BLaER1 treated with 17β-estradiol and CSF1 and Interleukin-3, amounts not matched to agents 10 nM and 100 nM (cell line): ENCODE results near the gene TMEM116.
"Not testable (repeated sequence)": the region's sequence is repeated elsewhere in the genome, so short reads cannot be mapped to it uniquely, and the experiment has no call there.

Source experiments
- H3K27ac ChIP-seq, 11 experiments: shearing (Covaris generic); formaldehyde crosslinking; 2 replicates each; pipeline ENCODE4 v1.8.1; 2022
- H3K27me3 ChIP-seq, 11 experiments: shearing (Covaris generic); formaldehyde crosslinking; 2 replicates each; pipeline ENCODE4 v1.8.1; 2022
- H3K36me3 ChIP-seq, 11 experiments: shearing (Covaris generic); formaldehyde crosslinking; 2 replicates each; pipeline ENCODE4 v1.8.1; 2022
- H3K4me1 ChIP-seq, 10 experiments: shearing (Covaris generic); formaldehyde crosslinking; 2 replicates each; pipeline ENCODE4 v1.8.1; 2022
- H3K4me2 ChIP-seq, 11 experiments: shearing (Covaris generic); formaldehyde crosslinking; 2 replicates each; pipeline ENCODE4 v1.8.1; 2022
- H3K4me3 ChIP-seq, 10 experiments: shearing (Covaris generic); formaldehyde crosslinking; 2 replicates each; pipeline ENCODE4 v1.8.1; 2022
- H3K9ac ChIP-seq, 11 experiments: shearing (Covaris generic); formaldehyde crosslinking; 2 replicates each; pipeline ENCODE4 v1.8.1; 2022
- H3K9me3 ChIP-seq, 11 experiments: shearing (Covaris generic); formaldehyde crosslinking; replicated peaks in 1 of 11; 2 replicates each; pipeline ENCODE4 v1.8.1; 2022
- H4K20me1 ChIP-seq, 11 experiments: shearing (Covaris generic); formaldehyde crosslinking; 2 replicates each; pipeline ENCODE4 v1.8.1; 2022
- Cebpa-rat ChIP-seq, 11 experiments: shearing (Covaris generic); IDR thresholded peaks; 2 replicates each; pipeline ENCODE4 v1.8.1; 2022

TMEM116 gene

DNA sequence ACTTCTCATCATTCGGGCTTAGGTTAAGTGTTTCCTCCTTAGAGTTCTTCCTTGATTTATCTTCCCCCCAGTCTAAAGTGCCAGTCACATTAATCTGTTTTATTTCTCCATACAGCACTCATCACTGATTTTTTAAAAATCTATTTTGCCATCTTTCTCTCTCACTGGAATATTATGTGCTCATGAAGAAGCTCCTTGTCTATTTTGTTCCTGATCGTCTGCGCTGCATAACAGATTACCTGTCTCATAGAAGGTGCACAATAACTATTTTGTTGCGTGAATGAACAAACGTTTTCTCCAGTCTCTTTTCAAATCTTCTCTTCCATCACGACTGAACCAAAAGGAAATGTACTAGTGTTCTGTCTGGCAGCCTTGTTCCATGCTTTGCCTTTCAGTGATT, 3.0 kb upstream of the TMEM116 start:
- Histone ChIP-seq H3K9me3 (peaks cover 0 to 15% (median 4%) of the 10 kb centered on the region in 11 experiments; a peak in 13 of 22 replicates), H3K9ac (peak overlapping the region in 1 of 11 experiments; percentile 91; a peak in 1 of 22 replicates), H3K36me3 (peaks cover 42 to 61% (median 56%) of the 10 kb centered on the region in 11 experiments), H3K27ac (peak overlapping the region in 7 of 11 experiments; percentile 90 to 98 (median 97); a peak in 14 of 22 replicates), H3K4me2 (peak overlapping the region in 10 of 11 experiments; percentile 79 to 97 (median 89); a peak in 15 of 22 replicates), H3K4me1 (peaks cover 23 to 50% (median 37%) of the 10 kb centered on the region in 10 experiments), H4K20me1 (peaks cover 50 to 71% (median 63%) of the 10 kb centered on the region in 11 experiments; a peak in 21 of 22 replicates), H3K27me3 (0 out of 22 replicates have a peak, but pooled peaks cover 0 to under 1% (median 0%) of the 10 kb centered on the region in 11 experiments), H3K4me3 (no peak overlapping the region)
- TF ChIP-seq Cebpa-rat (IDR thresholded peaks at IDR 0.05): no peak

GRCh38 chr12:112013601-112014402, 837 bp upstream of the TMEM116 start:
- peak overlapping the region; percentile 73 to 100 (median 97) for H3K4me3 ChIP-seq
- H3K36me3 ChIP-seq: peaks cover 22 to 49% (median 42%) of the 10 kb centered on the region in 11 experiments
- peaks cover 23 to 55% (median 41%) of the 10 kb centered on the region in 10 experiments for H3K4me1 ChIP-seq
- peaks cover 0 to 22% (median 11%) of the 10 kb centered on the region in 11 experiments; a peak in 15 of 22 replicates for H3K9me3 ChIP-seq
- peak overlapping the region; percentile 79 to 97 (median 89) for H3K4me2 ChIP-seq
- TF ChIP-seq Cebpa-rat (IDR thresholded peaks at IDR 0.05): no peak
- peaks cover 29 to 49% (median 41%) of the 10 kb centered on the region in 11 experiments; a peak in 21 of 22 replicates for H4K20me1 ChIP-seq
- peaks cover 0 to 19% (median 0%) of the 10 kb centered on the region in 11 experiments; a peak in 4 of 22 replicates for H3K27me3 ChIP-seq
- peak overlapping the region; percentile 82 to 99 (median 96) for H3K9ac ChIP-seq
- H3K27ac ChIP-seq: peak overlapping the region; percentile 66 to 98 (median 92)

DNA sequence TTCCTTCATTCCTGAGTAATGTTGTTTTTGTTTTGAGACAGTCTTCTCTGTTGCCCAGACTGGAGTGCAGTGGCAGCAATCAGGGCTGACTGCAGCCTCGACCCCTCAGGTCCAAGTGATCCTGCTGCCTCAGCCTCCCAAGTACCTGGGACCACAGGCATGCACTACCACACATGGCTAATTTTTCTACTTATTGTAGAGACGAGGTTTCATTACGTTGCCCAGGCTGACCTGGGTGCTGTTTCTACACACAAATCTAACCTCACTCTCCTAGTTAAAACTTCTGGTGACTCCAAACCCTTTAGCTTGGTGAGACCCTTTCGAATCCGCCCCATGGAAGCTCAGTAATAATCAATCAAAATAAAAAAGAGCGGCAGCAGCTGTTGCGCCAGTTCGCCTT, 1.3 kb downstream of the TMEM116 start:
- peak overlapping the region; percentile 59 to 100 (median 83); a peak in 18 of 20 replicates for H3K4me3 ChIP-seq
- peak overlapping the region in 9 of 11 experiments; percentile 89 to 98 (median 97); a peak in 18 of 22 replicates for H3K27ac ChIP-seq
- peaks cover 8 to 28% (median 20%) of the 10 kb centered on the region in 11 experiments; a peak in 16 of 22 replicates for H4K20me1 ChIP-seq
- TF ChIP-seq Cebpa-rat (IDR thresholded peaks at IDR 0.05): no peak
- peaks cover 10 to 28% (median 24%) of the 10 kb centered on the region in 11 experiments; a peak in 21 of 22 replicates for H3K36me3 ChIP-seq
- peaks cover 0 to 40% (median 0%) of the 10 kb centered on the region in 11 experiments; a peak in 6 of 22 replicates for H3K27me3 ChIP-seq
- H3K9me3 ChIP-seq: peaks cover 0 to 22% (median 11%) of the 10 kb centered on the region in 11 experiments; a peak in 15 of 22 replicates
- H3K9ac ChIP-seq: peak overlapping the region in 8 of 11 experiments; percentile 83 to 99 (median 92); a peak in 16 of 22 replicates
- peak overlapping the region; percentile 78 to 99 (median 95) for H3K4me2 ChIP-seq
- H3K4me1 ChIP-seq: peaks cover 23 to 64% (median 58%) of the 10 kb centered on the region in 10 experiments

DNA sequence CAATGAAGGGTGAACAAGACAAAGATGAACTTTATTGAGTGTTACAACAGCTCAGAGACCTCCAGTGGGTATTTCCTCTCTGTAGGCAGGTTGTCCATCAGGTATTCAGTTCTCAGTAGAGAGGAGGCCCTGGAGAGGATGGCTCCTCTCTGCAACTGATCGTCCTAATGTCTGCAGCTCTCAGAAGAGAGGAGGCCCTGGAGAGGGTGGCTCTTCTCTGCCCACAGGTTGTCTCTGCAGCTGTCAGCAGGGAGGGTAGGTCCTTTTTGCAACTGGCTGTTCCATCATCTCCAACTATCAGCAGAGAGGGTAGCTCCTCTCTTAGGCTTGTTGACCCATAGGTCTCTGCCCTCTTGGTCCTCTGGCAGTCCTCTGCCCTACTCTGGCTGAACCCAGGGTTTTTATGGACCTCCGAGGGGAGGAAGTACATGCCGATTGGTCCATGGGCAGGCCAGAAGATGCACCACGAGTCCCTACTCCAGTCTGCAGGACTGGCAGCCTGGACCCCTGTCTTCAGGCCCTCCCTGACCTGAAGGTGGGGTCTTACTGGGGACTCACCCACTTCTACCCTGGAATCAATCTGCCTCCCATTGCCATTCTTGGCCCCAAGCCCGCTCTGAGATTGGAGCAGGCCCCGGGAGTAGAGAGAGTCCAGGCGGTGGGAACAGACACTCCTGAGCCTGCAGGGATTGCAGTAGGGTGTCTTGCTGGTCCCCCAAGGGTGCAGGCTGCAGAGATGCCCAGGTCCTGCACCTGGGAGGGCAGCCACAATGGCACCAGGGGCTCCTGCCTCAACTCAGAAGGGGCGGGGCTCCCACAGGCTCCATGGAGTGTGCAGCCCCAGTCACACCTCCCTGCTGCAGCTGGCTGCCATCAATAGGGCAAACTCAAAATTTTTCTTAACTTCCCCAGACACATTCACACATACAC, 2.3 kb downstream of the TMEM116 start:
- Histone ChIP-seq H4K20me1 (peaks cover 1 to 22% (median 14%) of the 10 kb centered on the region in 11 experiments; a peak in 14 of 22 replicates), H3K4me1 (peaks cover 29 to 71% (median 65%) of the 10 kb centered on the region in 10 experiments), H3K27me3 (peaks cover 0 to 51% (median 0%) of the 10 kb centered on the region in 11 experiments; a peak in 6 of 22 replicates), H3K4me3 (no peak overlapping the region), H3K36me3 (peaks cover 0 to 18% (median 14%) of the 10 kb centered on the region in 11 experiments; a peak in 19 of 22 replicates), H3K9me3 (peaks cover 0 to 16% (median 9%) of the 10 kb centered on the region in 11 experiments; a peak in 15 of 22 replicates), H3K27ac (no peak overlapping the region), H3K4me2 (peak overlapping the region in 7 of 11 experiments; percentile 6 to 99 (median 95); a peak in 12 of 22 replicates), H3K9ac (no peak overlapping the region)
- TF ChIP-seq Cebpa-rat (IDR thresholded peaks at IDR 0.05): no peak

GRCh38 chr12:112009596-112009995, 3.4 kb downstream of the TMEM116 start:
- H3K9me3 ChIP-seq: peaks cover 0 to 15% (median 9%) of the 10 kb centered on the region in 11 experiments; a peak in 13 of 22 replicates
- peaks cover 0 to 61% (median 0%) of the 10 kb centered on the region in 11 experiments; a peak in 7 of 22 replicates for H3K27me3 ChIP-seq
- not testable (repeated sequence) for H3K4me2 ChIP-seq, H3K4me3 ChIP-seq, H3K27ac ChIP-seq, H3K9ac ChIP-seq
- H3K36me3 ChIP-seq: peaks cover 0 to 13% (median 9%) of the 10 kb centered on the region in 11 experiments; a peak in 7 of 22 replicates
- peaks cover 0 to 12% (median 4%) of the 10 kb centered on the region in 11 experiments; a peak in 6 of 22 replicates for H4K20me1 ChIP-seq
- peaks cover 24 to 70% (median 60%) of the 10 kb centered on the region in 10 experiments for H3K4me1 ChIP-seq

DNA sequence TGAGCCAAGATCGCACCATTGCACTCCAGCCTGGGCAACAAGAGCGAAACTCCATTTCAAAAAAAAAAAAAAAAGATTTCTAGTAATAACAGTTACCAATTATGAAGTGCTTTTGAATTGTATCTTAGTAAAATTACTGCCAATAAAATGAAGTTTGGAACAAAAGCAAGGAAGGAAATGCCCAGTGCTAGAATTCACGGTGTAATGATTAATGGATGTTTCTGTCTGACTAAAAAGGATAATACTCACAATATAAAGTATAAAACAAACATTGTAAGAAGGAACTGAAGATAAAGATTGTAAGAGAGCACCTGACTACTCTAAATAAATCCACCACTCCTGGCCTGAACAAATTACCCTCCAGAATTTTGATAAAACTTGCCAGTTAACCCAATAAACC, 4.0 kb downstream of the TMEM116 start:
- H4K20me1 ChIP-seq: peaks cover 0 to 13% (median 0%) of the 10 kb centered on the region in 11 experiments; a peak in 6 of 22 replicates
- H3K9ac ChIP-seq: no peak overlapping the region
- H3K4me2 ChIP-seq: peak overlapping the region in 2 of 11 experiments; percentile 62 to 65; a peak in 3 of 22 replicates
- H3K27me3 ChIP-seq: peaks cover 0 to 68% (median 0%) of the 10 kb centered on the region in 11 experiments; a peak in 8 of 22 replicates
- no peak for TF ChIP-seq Cebpa-rat (IDR thresholded peaks at IDR 0.05)
- H3K4me3 ChIP-seq: no peak overlapping the region
- H3K4me1 ChIP-seq: peaks cover 24 to 71% (median 55%) of the 10 kb centered on the region in 10 experiments
- H3K36me3 ChIP-seq: peaks cover 0 to 13% (median 9%) of the 10 kb centered on the region in 11 experiments; a peak in 8 of 22 replicates
- H3K9me3 ChIP-seq: peaks cover 0 to 15% (median 9%) of the 10 kb centered on the region in 11 experiments; a peak in 13 of 22 replicates
- no peak overlapping the region for H3K27ac ChIP-seq

DNA sequence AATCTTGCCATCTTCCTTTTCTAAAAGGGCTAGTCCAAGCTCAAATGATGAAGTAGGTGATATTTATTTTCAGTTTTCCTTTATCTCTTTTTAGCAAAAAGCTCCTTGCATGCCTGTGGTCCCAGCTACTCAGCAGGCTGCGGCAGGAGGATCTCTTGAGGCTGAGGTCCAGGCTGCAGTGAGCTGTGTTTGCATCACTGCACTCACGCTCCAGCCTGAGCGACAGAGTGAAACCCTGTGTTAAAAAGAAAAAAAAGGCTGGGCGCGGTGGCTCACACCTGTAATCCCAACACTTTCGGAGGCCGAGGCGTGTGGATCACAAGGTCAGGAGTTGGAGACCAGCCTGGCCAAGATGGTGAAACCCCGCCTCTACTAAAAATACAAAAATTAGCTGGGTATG, 5.0 kb downstream of the TMEM116 start:
- Histone ChIP-seq H3K27me3 (peaks cover 0 to 78% (median 0%) of the 10 kb centered on the region in 11 experiments; a peak in 8 of 22 replicates), H3K36me3 (peaks cover 0 to 13% (median 9%) of the 10 kb centered on the region in 11 experiments; a peak in 8 of 22 replicates), H3K27ac (peak overlapping the region in 4 of 11 experiments; percentile 2 to 48 (median 10); a peak in 4 of 22 replicates), H3K4me2 (peak overlapping the region; percentile 21 to 66 (median 55); a peak in 19 of 22 replicates), H3K4me3 (no peak overlapping the region), H3K9me3 (peaks cover 0 to 15% (median 9%) of the 10 kb centered on the region in 11 experiments; a peak in 13 of 22 replicates), H3K9ac (peak overlapping the region in 3 of 11 experiments; percentile 6 to 52 (median 49); a peak in 5 of 22 replicates), H4K20me1 (peaks cover 0 to 13% (median 0%) of the 10 kb centered on the region in 11 experiments; a peak in 5 of 22 replicates), H3K4me1 (peaks cover 24 to 73% (median 54%) of the 10 kb centered on the region in 10 experiments)
- TF ChIP-seq Cebpa-rat (IDR thresholded peaks at IDR 0.05): no peak
